Body of pancreas (tissue), 4 donors: ENCODE data around the gene ANKRD55.

Source experiments
- POLR2A ChIP-seq, 3 donors: fragments of 450-650 bp; IDR thresholded peaks; one replicate each; pipeline ENCODE4 v1.6.1; 2016; ENCODE audit warnings: antibody characterized with exemption in 3 of 3, mild to moderate bottlenecking in 2 of 3
- TF ChIP-seq, protein P1 (sequence below), 7 experiments: fragments of 450-650 bp in 4 of 7; fragments of 200-600 bp in 3 of 7; sonication (generic) in 3 of 7; IDR thresholded peaks; one replicate each; pipeline ENCODE4 v1.5.1; 2016 to 2019; ENCODE audit warnings: antibody characterized with exemption in 7 of 7

DNA sequence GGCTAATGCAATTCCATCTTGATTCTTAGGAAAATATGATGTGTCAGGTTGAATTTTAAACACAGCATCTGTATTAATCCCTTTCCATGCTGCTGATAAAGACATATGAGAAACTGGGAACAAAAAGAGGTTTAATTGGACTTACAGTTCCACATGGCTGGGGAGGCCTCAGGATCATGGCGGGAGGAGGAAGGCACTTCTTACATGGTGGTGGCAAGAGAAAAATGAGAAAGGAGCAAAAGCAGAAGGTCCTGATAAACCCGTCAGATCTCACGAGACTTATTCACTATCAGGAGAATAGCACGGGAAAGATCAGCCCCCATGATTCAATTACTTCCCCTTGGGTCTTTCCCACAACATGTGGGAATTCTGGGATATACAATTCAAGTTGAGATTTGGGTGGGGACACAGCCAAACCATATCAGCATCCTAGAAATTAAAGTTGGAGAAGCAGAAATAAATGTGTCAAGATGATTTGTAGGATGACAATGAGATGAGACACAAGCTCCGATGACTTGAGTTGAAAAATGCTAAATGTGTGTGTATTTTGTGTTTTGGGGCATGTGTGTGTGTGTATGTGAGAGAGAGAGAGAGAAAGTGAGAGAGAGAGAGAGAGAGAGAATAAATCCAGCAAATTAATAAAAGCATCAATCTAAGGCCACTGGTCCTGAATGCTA is 48.5 kb upstream of the ANKRD55 start:
- TF ChIP-seq, protein P1, sequence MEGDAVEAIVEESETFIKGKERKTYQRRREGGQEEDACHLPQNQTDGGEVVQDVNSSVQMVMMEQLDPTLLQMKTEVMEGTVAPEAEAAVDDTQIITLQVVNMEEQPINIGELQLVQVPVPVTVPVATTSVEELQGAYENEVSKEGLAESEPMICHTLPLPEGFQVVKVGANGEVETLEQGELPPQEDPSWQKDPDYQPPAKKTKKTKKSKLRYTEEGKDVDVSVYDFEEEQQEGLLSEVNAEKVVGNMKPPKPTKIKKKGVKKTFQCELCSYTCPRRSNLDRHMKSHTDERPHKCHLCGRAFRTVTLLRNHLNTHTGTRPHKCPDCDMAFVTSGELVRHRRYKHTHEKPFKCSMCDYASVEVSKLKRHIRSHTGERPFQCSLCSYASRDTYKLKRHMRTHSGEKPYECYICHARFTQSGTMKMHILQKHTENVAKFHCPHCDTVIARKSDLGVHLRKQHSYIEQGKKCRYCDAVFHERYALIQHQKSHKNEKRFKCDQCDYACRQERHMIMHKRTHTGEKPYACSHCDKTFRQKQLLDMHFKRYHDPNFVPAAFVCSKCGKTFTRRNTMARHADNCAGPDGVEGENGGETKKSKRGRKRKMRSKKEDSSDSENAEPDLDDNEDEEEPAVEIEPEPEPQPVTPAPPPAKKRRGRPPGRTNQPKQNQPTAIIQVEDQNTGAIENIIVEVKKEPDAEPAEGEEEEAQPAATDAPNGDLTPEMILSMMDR (IDR thresholded peaks at IDR 0.05), result no peak
- TF ChIP-seq POLR2A (IDR thresholded peaks at IDR 0.05), result no peak
